OCI-LY7 (cell line): ENCODE data around the gene ASB13.

Source experiments
- EZH2phosphoT487 ChIP-seq: fragments of 200-600 bp; sonication (generic); IDR thresholded peaks from 2 replicates; pipeline ENCODE4 v1.6.1; 2018; ENCODE audit warnings: low read depth, borderline replicate concordance, mild to moderate bottlenecking, mixed run types, antibody characterized with exemption, low read length, moderate library complexity, mixed read lengths
- TF ChIP-seq, protein P1 (sequence below): fragments of 200-600 bp; sonication (generic); conservative IDR thresholded peaks from 2 replicates; pipeline ENCODE4 v1.5.1; 2014; ENCODE audit warnings: mild to moderate bottlenecking, antibody characterized with exemption, low read length, moderate library complexity, mixed read lengths

DNA sequence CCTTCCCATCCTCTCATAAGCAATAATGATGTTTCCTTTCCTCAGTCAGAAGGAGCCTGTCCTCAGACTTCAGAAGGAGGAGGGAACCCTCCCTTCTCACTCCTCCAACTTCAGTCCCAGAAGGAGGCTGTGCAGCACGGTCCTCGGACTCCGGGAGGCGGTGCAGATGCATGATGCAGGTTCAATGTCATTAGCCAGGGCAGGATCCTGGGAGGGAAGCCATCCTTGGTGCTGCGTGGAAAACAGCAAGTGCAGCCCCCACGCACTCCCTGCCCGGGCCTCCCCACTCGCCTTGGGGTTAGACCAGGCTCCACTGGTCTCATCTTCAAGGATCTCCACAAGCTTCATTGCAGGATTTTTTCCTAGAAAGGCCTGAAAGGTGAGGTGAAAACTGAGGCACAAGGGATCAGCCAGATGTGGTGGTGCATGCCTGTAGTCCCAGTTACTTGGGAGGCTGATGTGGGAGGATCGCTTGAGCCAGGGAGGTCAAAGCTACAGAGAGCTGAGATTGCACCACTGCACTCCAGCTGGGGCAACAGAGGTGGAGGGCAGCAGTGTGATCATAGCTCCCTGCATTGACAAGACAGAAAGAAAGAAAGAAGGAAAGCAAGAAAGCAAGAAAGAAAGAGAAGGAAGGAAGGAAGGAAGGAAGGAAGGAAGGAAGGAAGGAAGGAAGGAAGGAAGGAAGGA is 62.0 kb downstream of the ASB13 start:
- TF ChIP-seq, protein P1, sequence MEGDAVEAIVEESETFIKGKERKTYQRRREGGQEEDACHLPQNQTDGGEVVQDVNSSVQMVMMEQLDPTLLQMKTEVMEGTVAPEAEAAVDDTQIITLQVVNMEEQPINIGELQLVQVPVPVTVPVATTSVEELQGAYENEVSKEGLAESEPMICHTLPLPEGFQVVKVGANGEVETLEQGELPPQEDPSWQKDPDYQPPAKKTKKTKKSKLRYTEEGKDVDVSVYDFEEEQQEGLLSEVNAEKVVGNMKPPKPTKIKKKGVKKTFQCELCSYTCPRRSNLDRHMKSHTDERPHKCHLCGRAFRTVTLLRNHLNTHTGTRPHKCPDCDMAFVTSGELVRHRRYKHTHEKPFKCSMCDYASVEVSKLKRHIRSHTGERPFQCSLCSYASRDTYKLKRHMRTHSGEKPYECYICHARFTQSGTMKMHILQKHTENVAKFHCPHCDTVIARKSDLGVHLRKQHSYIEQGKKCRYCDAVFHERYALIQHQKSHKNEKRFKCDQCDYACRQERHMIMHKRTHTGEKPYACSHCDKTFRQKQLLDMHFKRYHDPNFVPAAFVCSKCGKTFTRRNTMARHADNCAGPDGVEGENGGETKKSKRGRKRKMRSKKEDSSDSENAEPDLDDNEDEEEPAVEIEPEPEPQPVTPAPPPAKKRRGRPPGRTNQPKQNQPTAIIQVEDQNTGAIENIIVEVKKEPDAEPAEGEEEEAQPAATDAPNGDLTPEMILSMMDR = no peak
- no peak for TF ChIP-seq EZH2phosphoT487
